ENCODE measurements around the gene KDSR. TPM values are rescaled to one million over a fixed set of nuclear protein-coding genes. Genes with fewer than 3 reads are reported as not detected.

The KDSR gene
- polyA plus RNA-seq, 1 donor from 2014 or later, result 14.7 TPM

DNA sequence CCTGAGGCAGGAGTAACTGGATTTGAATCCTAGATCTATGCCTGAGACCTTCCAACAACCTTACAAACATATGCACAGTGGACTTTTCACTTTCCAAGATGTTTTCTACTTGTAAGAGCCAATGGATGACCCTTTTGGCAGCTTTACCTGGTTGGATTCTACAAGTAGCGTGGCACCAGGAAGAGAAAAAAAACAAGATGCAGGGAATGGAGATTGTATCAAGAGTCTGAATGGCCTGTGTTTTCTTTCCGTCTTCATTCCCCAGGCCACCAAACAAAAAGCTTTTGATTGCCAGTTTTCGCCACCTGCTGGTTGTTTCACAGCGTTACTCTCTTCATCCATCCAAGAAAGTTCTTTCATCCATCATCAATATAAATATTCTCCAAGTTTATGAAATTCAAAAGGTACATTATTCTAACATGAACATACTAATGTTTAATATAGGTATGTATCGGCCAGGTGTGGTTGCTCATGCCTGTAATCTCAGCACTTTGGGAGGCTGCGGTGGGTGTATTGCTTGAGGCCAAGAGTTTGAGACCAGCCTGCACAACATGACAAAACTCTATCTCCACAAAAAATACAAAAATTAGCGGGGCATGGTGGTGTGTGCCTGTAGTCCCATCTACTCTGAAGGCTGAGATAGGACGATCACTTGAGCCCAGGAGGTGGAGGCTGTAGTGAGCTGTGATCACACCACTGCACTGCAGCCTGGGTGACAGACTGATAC, 43.9 kb downstream of the KDSR start:
- Histone ChIP-seq H3K4me2 (ENCODE audit: low read length) (no peak overlapping the region), H3K9me3 (ENCODE audit: low read length) (no peaks in the 10 kb centered on the region), H3K9ac (ENCODE audit: low read length) (no peak overlapping the region), H3K9me2 (ENCODE audit: insufficient read depth, low read length) (no peaks in the 10 kb centered on the region), H3K79me2 (replicated peaks; ENCODE audit: insufficient read depth, low read length) (no peaks in the 10 kb centered on the region), H3F3A (ENCODE audit: insufficient read depth, low read length, poor library complexity, severe bottlenecking) (no peaks in the 10 kb centered on the region), H3K27ac (ENCODE audit: low read length) (no peak overlapping the region), H2AFZ (ENCODE audit: low read depth, low read length) (no peak overlapping the region), H3K36me3 (ENCODE audit: insufficient read depth, low read length) (no peaks in the 10 kb centered on the region), H4K20me1 (ENCODE audit: insufficient read depth) (no peaks in the 10 kb centered on the region), H3K27me3 (ENCODE audit: insufficient read depth, low read depth, low read length) (peaks cover 11% of the 10 kb centered on the region), H3K4me3 (ENCODE audit: low read length) (no peak overlapping the region)
- TF ChIP-seq SMC3 (conservative IDR thresholded peaks at IDR 0.05; ENCODE audit: poor library complexity) (peak; percentile 94), POLR2AphosphoS5 (IDR thresholded peaks at IDR 0.05) (no peak), EP300 (conservative IDR thresholded peaks at IDR 0.05; ENCODE audit: poor library complexity, severe bottlenecking) (no peak), MXI1 (conservative IDR thresholded peaks at IDR 0.05; ENCODE audit: poor library complexity, severe bottlenecking) (no peak), EZH2 (IDR thresholded peaks at IDR 0.05; ENCODE audit: borderline replicate concordance, insufficient read depth, low read length, poor library complexity, severe bottlenecking) (no peak), RAD21 (conservative IDR thresholded peaks at IDR 0.05) (peak; percentile 80)
- TF ChIP-seq, protein P1, sequence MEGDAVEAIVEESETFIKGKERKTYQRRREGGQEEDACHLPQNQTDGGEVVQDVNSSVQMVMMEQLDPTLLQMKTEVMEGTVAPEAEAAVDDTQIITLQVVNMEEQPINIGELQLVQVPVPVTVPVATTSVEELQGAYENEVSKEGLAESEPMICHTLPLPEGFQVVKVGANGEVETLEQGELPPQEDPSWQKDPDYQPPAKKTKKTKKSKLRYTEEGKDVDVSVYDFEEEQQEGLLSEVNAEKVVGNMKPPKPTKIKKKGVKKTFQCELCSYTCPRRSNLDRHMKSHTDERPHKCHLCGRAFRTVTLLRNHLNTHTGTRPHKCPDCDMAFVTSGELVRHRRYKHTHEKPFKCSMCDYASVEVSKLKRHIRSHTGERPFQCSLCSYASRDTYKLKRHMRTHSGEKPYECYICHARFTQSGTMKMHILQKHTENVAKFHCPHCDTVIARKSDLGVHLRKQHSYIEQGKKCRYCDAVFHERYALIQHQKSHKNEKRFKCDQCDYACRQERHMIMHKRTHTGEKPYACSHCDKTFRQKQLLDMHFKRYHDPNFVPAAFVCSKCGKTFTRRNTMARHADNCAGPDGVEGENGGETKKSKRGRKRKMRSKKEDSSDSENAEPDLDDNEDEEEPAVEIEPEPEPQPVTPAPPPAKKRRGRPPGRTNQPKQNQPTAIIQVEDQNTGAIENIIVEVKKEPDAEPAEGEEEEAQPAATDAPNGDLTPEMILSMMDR (IDR thresholded peaks at IDR 0.05; ENCODE audit: poor library complexity, severe bottlenecking), result peak; percentile 84
- TF ChIP-seq, protein P2, sequence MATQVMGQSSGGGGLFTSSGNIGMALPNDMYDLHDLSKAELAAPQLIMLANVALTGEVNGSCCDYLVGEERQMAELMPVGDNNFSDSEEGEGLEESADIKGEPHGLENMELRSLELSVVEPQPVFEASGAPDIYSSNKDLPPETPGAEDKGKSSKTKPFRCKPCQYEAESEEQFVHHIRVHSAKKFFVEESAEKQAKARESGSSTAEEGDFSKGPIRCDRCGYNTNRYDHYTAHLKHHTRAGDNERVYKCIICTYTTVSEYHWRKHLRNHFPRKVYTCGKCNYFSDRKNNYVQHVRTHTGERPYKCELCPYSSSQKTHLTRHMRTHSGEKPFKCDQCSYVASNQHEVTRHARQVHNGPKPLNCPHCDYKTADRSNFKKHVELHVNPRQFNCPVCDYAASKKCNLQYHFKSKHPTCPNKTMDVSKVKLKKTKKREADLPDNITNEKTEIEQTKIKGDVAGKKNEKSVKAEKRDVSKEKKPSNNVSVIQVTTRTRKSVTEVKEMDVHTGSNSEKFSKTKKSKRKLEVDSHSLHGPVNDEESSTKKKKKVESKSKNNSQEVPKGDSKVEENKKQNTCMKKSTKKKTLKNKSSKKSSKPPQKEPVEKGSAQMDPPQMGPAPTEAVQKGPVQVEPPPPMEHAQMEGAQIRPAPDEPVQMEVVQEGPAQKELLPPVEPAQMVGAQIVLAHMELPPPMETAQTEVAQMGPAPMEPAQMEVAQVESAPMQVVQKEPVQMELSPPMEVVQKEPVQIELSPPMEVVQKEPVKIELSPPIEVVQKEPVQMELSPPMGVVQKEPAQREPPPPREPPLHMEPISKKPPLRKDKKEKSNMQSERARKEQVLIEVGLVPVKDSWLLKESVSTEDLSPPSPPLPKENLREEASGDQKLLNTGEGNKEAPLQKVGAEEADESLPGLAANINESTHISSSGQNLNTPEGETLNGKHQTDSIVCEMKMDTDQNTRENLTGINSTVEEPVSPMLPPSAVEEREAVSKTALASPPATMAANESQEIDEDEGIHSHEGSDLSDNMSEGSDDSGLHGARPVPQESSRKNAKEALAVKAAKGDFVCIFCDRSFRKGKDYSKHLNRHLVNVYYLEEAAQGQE (IDR thresholded peaks at IDR 0.05; ENCODE audit: borderline replicate concordance), result no peak

DNA sequence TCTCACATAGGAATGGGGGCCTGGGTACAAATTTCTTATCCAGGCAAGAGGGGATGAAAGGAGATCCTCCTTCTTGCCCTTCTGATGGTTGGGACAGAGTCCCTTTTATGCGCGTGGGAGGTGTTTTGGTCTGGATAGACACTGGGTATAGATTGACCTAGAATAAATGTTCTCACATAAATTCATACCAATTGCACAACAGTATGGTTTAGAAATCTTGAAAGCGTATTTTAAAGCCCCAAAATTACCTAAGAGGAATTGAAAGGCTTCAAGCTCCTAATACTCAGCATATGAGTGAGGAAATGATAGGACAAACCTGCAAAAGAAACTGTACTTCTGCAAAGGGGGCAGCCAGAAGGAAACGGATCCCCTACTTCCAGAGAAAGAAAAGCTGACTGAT, 44.8 kb downstream of the KDSR start:
- no peak overlapping the region for H3K4me3 ChIP-seq (ENCODE audit: low read length)
- H2AFZ ChIP-seq (ENCODE audit: low read depth, low read length), result no peak overlapping the region
- peaks cover 20% of the 10 kb centered on the region for H3K27me3 ChIP-seq (ENCODE audit: insufficient read depth, low read depth, low read length)
- H3K36me3 ChIP-seq (ENCODE audit: insufficient read depth, low read length), result no peaks in the 10 kb centered on the region
- H3K4me2 ChIP-seq (ENCODE audit: low read length), result no peak overlapping the region
- H3F3A ChIP-seq (ENCODE audit: insufficient read depth, low read length, poor library complexity, severe bottlenecking), result no peaks in the 10 kb centered on the region
- TF ChIP-seq, protein P1 (IDR thresholded peaks at IDR 0.05; ENCODE audit: poor library complexity, severe bottlenecking), result no peak
- TF ChIP-seq RAD21 (conservative IDR thresholded peaks at IDR 0.05) (no peak), POLR2AphosphoS5 (IDR thresholded peaks at IDR 0.05) (no peak), EZH2 (IDR thresholded peaks at IDR 0.05; ENCODE audit: borderline replicate concordance, insufficient read depth, low read length, poor library complexity, severe bottlenecking) (no peak), TAF1 (IDR thresholded peaks at IDR 0.05; ENCODE audit: low read depth) (no peak), SMC3 (conservative IDR thresholded peaks at IDR 0.05; ENCODE audit: poor library complexity) (no peak), EP300 (conservative IDR thresholded peaks at IDR 0.05; ENCODE audit: poor library complexity, severe bottlenecking) (no peak)
- H3K9me3 ChIP-seq (ENCODE audit: low read length), result no peaks in the 10 kb centered on the region
- H3K9me2 ChIP-seq (ENCODE audit: insufficient read depth, low read length), result no peaks in the 10 kb centered on the region
- H4K20me1 ChIP-seq (ENCODE audit: insufficient read depth), result no peaks in the 10 kb centered on the region
- H3K9ac ChIP-seq (ENCODE audit: low read length), result no peak overlapping the region
- H3K27ac ChIP-seq (ENCODE audit: low read length), result no peak overlapping the region
- H3K79me2 ChIP-seq (replicated peaks; ENCODE audit: insufficient read depth, low read length), result no peaks in the 10 kb centered on the region
